ENCODE data around the gene YTHDF1.

The YTHDF1 gene

GRCh38 chr20:63260521-63260920, 44.6 kb upstream of the YTHDF1 start:
- H3K27ac ChIP-seq = no peak overlapping the region
- TF ChIP-seq ZFX (IDR thresholded peaks at IDR 0.05) = no peak
- TF ChIP-seq CTCF (conservative IDR thresholded peaks at IDR 0.05) = no peak

DNA sequence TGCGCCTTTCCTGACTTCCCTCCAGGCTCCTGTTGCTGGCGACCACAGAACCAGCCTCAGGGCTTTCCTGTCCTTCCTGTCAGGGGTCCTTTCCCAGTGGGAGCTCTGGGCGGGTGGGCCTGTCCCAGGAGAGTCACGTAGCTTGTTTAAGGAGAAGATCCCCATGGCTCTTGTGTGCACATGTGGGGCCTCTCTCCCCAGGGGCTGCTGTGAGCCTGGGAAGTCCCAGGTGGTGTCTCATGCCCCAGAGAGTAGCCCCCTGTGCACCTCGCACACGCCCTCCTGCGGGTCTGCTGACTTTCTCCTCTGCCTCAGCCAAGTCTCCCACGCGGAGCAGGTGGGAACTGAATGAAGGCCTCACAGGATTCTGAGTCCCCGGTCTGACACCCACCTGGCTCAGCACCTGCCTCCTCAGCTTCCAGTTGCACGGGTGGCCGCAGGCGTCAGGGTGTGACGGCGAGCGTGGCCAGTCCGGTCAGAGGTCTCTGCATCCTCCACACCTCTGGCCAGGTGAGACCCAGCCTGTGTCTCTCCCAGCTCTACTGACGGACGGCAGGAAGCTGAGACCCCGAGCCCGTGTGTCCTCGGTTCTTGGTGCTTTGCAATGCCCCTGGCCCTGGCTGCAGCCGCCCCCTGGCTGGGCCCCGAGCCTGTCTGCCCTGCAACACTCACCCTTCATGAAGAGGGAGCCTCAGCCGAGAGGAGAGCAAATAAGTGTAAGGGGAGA, 44.0 kb upstream of the YTHDF1 start:
- no peak for TF ChIP-seq ZFX (IDR thresholded peaks at IDR 0.05)
- no peak for TF ChIP-seq CTCF (conservative IDR thresholded peaks at IDR 0.05)
- H3K27ac ChIP-seq = no peak overlapping the region

DNA sequence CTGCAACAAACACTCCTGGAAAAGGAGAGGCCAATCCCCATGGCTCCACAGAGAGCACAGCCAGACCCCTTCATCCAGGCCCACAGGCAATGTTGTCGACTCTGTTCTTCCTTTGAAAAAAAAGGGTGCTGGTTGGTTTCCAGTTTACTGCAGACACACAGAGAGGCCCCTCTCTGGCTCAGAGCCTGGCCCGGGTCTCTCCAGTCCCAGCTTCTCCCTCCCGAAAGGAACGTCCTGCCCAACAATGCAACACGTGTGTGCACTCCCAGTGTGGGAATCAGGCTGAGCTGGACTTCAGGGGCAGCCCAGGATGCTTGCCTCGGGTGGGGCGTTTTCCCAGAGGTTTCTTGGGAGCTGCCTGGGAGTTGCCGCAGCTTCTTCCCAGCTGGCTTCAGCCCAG, 42.9 kb upstream of the YTHDF1 start:
- no peak overlapping the region for H3K27ac ChIP-seq
- no peak for TF ChIP-seq CTCF (conservative IDR thresholded peaks at IDR 0.05)
- TF ChIP-seq ZFX (IDR thresholded peaks at IDR 0.05) = no peak

DNA sequence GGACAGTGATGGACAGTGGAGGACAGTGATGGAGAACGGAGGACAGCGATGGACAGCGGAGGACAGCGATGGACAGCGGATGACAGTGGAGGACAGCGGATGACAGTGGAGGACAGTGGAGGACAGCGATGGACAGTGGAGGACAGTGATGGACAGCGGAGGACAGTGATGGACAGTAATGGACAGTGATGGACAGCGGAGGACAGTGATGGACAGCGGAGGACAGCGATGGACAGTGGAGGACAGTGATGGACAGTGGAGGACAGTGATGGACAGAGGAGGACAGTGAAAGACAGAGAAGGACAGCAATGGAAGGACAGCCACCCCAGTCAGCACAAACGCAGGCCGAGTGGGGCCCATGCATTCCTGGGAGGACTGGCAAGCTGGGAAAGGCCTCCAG, 41.7 kb upstream of the YTHDF1 start:
- H3K27ac ChIP-seq = no peak overlapping the region
- no peak for TF ChIP-seq ZFX (IDR thresholded peaks at IDR 0.05)
- no peak for TF ChIP-seq CTCF (conservative IDR thresholded peaks at IDR 0.05)

GRCh38 chr20:63256954-63257353, 41.0 kb upstream of the YTHDF1 start:
- no peak overlapping the region for H3K27ac ChIP-seq
- TF ChIP-seq ZFX (IDR thresholded peaks at IDR 0.05) (no peak), CTCF (conservative IDR thresholded peaks at IDR 0.05) (no peak)

DNA sequence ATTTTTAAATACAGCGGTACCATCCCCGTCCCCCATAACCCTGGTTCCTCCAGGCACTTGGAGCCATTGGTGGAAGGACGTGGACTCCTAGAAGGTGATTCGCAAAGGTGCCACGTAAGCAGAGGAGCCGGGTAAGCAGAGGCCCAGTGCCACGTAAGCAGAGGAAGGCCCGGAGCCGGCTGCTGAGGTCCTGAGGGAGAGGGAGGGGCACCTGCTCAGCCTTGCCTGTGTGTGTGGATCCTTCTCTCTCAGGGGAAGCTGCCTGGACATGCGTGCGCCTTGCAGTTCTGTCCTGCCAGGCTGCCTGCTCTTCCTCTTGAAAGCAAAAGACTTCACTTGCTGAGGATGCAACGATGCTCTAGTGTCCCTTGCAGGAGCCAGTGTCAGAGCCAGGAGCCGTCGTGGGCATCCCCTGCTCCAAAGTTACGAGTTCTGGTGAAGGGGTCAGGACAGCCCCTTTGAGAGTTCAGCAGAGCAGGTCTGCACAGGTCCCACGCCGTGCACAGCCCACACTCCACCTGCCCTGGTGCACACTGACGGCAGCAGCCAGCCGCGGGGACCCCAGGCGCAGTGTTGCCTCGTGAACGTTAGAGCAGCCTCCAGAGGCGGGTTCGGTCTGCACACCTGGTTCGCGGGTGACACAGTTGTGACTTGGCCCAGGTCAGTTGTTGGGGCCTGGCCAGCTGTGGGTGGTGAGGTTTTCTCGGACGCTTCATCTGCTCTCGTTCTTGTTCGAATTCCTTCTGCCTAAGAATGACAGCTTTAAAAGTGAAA, 40.2 kb upstream of the YTHDF1 start:
- no peak for TF ChIP-seq ZFX (IDR thresholded peaks at IDR 0.05)
- no peak for TF ChIP-seq CTCF (conservative IDR thresholded peaks at IDR 0.05)
- no peak overlapping the region for H3K27ac ChIP-seq

DNA sequence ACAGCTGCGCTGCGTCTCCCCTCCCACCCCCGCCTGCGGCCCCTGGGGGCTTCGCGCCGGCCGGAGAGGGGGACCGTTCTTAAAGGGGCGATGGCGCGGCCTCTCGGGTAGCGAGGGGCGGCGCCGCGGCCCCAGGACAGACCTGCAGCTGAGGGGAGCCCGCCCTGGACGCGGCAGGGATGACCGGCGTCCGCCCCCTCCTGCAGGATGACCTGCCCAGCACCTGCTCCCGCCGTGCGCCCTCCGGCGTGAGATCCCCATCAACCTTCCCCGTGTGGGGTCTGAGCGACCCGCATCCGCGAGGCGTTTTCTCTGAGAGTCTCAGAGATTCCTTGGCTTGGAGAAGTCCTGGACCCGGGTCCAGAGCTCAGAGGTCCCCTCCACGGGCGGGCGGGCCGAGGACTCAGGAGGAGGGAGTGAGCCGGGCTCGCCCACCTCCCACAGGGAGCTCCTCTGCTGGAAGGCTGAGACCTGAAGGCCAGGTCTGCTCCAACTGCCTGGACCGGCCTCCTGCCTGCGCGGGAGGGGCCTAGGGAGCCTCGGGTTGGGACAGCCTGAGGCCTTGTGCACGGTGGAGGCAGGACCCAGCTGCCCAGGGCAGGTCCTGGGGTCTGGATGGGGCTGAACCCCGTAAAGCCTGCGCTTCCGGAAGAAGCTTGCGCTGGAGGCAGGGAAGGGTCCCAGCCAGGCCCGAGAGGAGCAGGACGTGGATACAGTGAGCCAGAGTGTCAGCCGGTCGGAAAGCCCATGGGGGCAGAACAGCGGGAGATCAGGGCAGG, 38.9 kb upstream of the YTHDF1 start:
- no peak overlapping the region for H3K27ac ChIP-seq
- no peak for TF ChIP-seq ZFX (IDR thresholded peaks at IDR 0.05)
- no peak for TF ChIP-seq CTCF (conservative IDR thresholded peaks at IDR 0.05)
